CD4-positive, alpha-beta T cell treated with Interleukin-4 for 1 hour (primary cell): ENCODE results near the gene CPNE5.
"Not testable (repeated sequence)": the region's sequence is repeated elsewhere in the genome, so short reads cannot be mapped to it uniquely, and the experiment has no call there.

Experiments
- DNase-seq, 2 donors: peaks; one replicate each; pipeline ENCODE4 v3.0.0-alpha.2; 2020 to 2022

Gene CPNE5

DNA sequence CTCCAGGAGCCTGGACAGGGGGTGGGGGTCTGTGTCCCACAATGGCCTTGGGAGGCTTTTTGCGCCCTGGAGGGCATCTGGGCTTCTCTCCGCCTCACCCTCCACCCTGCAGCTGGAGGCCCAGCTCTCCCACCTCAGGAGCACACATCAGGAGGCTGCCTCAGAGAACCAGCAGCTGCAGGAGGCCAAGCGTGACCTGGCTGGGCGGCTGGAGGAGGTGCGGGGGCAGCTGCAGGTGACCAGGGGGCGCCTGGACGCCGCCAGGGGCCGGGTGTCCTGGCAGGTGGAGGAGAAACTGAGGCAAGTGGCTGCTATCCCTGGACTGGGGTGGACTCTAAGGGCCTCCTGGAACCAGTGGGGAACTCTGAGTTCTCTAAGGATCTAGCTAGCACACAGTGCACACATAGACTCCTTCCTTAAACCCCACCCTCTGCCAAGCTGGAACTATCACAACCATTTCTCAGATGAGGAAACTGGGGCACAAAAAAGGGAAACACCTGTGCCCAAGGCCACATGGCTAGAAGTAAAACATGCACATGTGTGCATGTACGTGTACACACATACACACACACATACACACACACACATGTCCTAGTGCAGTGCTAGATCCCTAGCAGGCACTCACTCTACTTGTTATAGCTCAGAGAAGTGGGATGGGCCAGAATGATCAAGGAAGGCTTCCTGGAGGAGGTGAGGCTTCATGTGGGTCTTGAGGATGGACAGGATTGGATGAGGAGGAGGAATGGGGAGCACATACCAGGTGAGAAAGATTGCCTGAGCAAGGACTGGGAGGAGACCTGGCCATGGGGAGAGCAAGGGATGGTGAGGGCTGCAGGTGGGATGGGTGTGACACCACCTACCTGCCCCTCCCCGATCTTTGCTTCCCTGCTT, 118.7 kb downstream of the CPNE5 start:
- DNase-seq, result no peak

DNA sequence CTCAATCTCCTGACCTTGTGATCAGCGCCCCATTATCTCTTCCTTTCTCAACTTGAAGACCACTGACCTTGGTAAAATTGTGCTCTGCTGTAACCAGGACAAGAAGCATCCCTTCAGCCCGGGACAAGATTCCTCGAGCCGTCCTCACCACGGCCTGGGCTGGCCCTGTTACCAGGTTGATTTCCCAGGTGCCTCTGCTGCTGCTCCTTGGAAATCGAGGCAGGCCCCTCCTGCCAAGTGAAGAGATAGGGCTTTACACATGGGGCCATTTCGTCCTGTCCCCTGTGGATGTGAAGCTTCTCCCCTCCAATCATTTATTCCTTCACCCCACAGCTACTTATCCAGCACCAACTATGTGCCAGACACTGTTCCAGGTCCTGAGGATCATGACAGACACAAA, 120.1 kb downstream of the CPNE5 start:
- no peak for DNase-seq

DNA sequence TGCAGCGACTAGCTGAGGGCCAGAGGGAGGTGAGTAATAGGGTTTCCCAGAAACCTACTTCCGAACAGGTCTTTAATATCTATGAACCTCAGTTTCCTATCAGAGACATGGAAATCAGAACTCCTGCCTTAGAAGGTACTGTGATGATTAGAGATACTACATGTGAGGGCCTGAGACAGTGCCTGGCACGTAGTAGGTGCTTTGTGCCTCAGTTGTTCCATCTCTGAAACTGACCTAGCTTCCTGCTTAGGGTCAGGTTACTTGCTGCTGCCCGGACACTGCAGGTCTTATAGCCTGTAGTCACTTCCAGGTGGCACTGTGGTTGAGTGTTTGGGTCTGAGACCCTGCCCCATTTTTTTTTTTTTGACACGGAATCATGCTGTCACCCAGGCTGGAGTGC, 120.7 kb downstream of the CPNE5 start:
- DNase-seq, result no peak

DNA sequence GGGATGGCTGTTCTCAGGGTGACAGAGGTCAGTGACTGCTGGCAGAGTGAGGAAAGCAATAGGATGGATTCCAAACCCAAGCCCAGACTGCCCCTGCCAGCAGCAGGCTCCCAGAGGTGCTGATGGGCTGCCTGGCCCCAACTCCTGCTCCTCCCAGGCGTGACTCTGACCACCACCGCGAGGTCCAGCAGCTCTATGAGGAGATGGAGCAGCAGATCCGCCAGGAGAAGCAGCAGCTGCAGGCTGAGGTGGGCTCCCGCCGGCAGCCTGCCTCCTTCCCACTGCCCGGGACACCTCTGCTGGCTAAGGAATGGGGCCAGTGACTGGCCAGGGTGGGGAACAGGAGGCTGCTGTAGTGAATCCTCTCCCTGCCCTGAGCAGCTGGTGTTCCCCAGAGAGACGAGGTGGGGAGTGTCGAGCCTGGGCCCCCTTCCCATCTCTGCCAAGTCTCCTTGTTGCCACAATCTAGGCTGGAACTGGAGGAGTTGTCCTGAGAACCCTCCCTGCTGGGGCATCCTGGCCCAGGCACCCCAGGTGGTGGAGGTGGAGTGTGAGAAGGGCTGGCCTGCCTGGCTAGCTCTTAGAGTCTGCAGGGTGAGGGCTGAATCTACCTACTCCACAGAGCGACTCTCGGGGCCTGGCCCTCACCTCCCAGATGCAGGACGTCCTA, 121.2 kb downstream of the CPNE5 start:
- DNase-seq, result no peak

GRCh38 chr6:36717231-36717825, 121.9 kb downstream of the CPNE5 start:
- DNase-seq, result no peak

GRCh38 chr6:36716476-36717093, 122.7 kb downstream of the CPNE5 start:
- no peak for DNase-seq

GRCh38 chr6:36715469-36715868, 123.8 kb downstream of the CPNE5 start:
- no peak for DNase-seq

GRCh38 chr6:36714511-36714910, 124.7 kb downstream of the CPNE5 start:
- DNase-seq, result no peak

GRCh38 chr6:36713846-36714245, 125.4 kb downstream of the CPNE5 start:
- no peak for DNase-seq

DNA sequence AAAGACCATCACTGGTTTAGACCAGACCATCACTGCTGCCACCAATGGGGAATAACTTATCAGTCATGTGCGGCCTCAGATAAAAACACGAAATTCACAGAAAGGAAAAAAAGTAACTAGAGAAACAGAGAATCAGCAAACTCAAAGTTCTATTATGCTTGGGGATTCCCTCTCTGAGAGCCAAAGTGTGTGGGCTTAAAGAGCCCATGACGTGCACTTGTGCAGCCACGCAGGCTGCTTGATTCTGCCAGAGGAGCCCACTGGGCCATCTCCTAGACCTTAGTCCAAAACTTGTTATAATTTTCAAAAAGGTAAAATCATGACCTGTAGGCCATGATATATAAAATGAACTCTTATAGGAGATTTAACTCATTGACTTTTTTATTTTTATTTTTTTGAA, 126.4 kb downstream of the CPNE5 start:
- DNase-seq, result no peak

DNA sequence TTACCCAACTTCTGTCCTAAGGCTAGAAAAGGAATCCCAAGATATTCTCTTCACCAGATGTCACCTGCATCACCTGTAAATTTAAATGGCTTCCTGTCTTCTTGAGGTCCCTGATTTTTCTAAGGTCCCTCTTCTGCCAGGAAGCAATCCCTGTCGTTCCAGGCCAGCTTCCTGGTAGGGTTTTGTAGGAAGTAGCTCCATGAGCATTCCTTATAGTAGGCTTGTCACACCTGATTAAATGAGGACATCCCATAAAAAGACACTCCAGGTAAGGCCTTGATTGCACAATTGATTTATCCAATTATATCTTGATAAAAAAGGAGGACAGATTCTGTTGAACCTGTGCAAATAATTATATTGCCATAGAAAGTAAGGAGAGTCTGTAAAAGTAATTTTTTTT, 132.9 kb downstream of the CPNE5 start:
- DNase-seq, result no peak

GRCh38 chr6:36704961-36705577, 134.2 kb downstream of the CPNE5 start:
- DNase-seq, result not testable (repeated sequence)

DNA sequence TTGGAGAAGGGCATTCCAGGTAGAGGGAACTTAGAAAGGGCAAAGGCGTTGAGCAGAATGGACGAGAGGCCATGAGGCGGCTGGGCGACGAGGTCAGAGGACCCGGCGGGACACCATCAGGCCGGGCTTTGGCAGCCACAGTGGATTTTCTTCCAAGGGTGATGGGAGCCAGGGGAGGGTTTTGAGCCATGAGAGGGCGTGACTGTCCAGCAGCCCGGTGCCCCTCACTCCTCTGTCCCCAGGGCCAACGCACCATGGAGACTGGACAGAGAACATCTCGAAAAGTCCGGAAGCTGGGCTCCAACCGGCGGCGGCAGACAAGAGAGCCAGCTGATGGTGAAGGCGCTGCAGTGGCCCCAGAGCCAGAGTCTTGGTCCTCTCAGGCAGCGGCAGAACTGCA, 135.3 kb downstream of the CPNE5 start:
- no peak for DNase-seq

DNA sequence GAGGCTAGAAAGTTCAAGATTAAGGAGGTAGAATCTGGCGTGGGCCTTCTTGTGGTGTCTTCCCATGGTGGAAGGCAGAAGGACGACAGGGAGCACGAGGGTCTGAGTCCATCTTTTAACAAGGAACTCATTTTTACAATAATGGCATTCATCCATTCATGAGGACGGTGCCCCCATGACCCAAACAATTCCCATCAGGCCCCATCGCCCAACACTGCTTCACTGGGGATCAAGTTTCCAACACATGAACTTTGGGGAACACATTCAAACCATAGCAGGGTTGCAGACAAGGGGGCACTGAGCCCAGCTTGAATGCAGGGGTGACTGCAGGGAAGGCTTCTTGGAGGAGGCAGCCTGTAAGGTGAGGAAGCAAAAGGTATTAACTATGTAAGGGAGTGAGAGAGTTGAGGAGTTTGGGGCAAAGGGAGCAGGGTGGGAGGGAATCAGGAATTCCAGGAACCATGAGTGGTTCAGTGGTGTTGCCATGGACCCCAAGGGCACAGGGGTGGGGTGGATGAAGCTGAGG, 136.1 kb downstream of the CPNE5 start:
- DNase-seq, result no peak

- DNase-seq, result no peak
These were observed 136.6 kb downstream of the CPNE5 start for GRCh38 chr6:36702656-36703055.

- DNase-seq, result peak in 1 of 2 donors; percentile 29
These were observed 137.7 kb downstream of the CPNE5 start for GRCh38 chr6:36701401-36701991.

DNA sequence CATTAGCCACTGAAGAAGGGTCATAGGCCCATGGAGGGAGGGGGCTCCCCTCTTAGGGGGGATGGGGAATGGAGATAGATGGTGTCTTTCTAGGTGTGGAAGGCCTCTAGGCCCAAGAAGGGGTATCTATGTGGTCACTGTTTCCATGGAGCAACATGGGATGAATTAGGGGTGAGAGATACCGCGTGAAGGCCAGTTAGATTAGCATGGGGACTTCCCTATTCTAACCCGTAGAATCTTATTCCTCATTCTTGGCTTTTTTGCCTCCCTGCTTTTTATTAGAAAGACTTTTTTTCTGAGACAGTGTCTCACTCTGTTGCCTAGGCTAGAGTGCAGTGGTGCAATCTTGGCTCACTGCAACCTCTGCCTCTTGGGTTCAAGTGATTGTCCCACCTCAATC, 138.4 kb downstream of the CPNE5 start:
- DNase-seq, result no peak

- DNase-seq, result no peak
These were observed 139.0 kb downstream of the CPNE5 start for GRCh38 chr6:36700071-36700812.

- no peak for DNase-seq
These were observed 139.9 kb downstream of the CPNE5 start for GRCh38 chr6:36699348-36699747.

DNA sequence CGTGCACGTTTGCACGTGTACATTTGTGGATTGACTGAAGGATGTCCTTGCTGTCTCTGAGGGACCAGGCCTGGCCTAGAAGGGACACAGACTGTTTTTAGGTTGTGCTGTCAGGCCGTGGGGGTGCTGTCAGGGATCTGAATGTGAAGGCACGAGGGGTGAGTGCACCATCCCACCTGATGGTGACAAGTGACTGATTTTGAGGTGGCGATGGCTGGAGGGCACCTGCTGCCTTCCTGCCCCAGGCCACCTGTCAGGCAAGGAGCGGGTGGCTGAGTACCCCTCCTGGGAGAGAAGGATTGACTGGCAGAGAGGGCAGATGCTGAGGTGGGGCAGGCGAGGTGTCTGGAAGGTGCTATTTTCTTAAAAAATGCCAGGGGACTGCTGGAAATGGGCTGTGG, 140.4 kb downstream of the CPNE5 start:
- DNase-seq, result no peak

DNA sequence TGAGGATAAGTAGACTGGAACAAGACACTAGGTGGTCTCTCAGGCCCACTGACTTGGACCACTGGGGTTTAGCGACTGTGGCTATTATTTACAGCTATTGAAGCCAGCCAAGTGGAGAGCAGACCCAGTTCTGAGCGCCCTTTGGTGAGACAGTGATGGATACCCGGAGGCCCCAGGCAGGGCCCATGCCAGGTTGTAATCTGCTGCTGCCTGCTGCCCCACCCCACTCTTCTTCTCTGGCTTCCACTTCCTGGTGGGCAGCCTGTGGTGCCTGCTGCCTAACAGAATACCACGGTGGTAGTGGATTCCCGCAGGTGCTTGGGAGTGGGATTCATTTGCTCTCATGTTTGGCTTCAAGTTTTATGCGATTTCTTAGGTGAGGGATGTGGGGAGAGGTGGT, 141.0 kb downstream of the CPNE5 start:
- no peak for DNase-seq

DNA sequence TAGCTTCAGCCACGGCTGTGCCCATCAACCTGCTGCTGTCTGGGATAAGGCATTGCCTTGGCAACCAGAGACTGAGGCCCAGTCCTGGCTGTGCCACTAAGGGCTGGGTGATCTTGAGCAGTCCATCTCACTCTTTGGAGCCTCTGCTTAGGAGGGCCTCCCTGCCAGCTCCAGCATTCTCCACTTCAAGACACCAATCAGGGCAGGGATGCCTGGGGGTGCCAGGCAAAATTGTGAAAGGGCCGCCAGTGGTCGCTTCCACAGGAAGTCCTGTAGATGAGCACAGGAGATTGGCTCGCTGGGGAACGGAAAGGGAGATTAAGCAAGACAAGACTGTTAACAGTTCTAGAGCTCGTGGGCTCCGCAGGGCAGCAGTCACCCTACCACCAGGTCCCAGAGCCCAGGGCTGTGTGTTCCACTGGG, 141.8 kb downstream of the CPNE5 start, which contains the start of gene RAB44:
Gene RAB44, plus strand, starts transcription at position 346 of the 423 bp plus-strand sequence. CDS start 6,410 bp downstream, outside the sequence.
- no peak for DNase-seq
